Activated gamma-delta T cell (primary cell): ENCODE measurements around the gene SLC8A3.

Experiments
- DNase-seq: peaks from one replicate; lab custom pipeline; 2025; lab: John Stamatoyannopoulos, UW

SLC8A3 gene

GRCh38 chr14:70173569-70173968, 15.2 kb downstream of the SLC8A3 start:
- DNase-seq, result no peak

- no peak for DNase-seq
These were observed 17.0 kb downstream of the SLC8A3 start for GRCh38 chr14:70171726-70172125.

- no peak for DNase-seq
These were observed 17.8 kb downstream of the SLC8A3 start for GRCh38 chr14:70170976-70171375.

GRCh38 chr14:70168406-70168805, 20.3 kb downstream of the SLC8A3 start:
- no peak for DNase-seq

- DNase-seq, result no peak
These were observed 22.1 kb downstream of the SLC8A3 start for GRCh38 chr14:70166530-70167203.

- no peak for DNase-seq
These were observed 26.4 kb downstream of the SLC8A3 start for GRCh38 chr14:70162358-70162757.

- no peak for DNase-seq
These were observed 32.2 kb downstream of the SLC8A3 start for GRCh38 chr14:70156592-70156991.

- no peak for DNase-seq
These were observed 36.0 kb downstream of the SLC8A3 start for GRCh38 chr14:70152704-70153103.

- no peak for DNase-seq
These were observed 36.7 kb downstream of the SLC8A3 start for GRCh38 chr14:70152081-70152480.

GRCh38 chr14:70149596-70150165, 39.1 kb downstream of the SLC8A3 start:
- DNase-seq, result no peak

- no peak for DNase-seq
These were observed 39.7 kb downstream of the SLC8A3 start for GRCh38 chr14:70148911-70149595.

- no peak for DNase-seq
These were observed 40.4 kb downstream of the SLC8A3 start for GRCh38 chr14:70148351-70148750.

GRCh38 chr14:70144046-70144445, 44.7 kb downstream of the SLC8A3 start:
- DNase-seq, result no peak

- DNase-seq, result no peak
These were observed 45.4 kb downstream of the SLC8A3 start for GRCh38 chr14:70143306-70143705.

- DNase-seq, result no peak
These were observed 48.1 kb downstream of the SLC8A3 start for GRCh38 chr14:70140614-70141013.

GRCh38 chr14:70139384-70139783, 49.4 kb downstream of the SLC8A3 start:
- no peak for DNase-seq

GRCh38 chr14:70137788-70138187, 51.0 kb downstream of the SLC8A3 start:
- DNase-seq, result no peak

GRCh38 chr14:70133461-70133860, 55.3 kb downstream of the SLC8A3 start:
- DNase-seq, result no peak

- DNase-seq, result no peak
These were observed 58.3 kb downstream of the SLC8A3 start for GRCh38 chr14:70130482-70130881.

- DNase-seq, result no peak
These were observed 61.6 kb downstream of the SLC8A3 start for GRCh38 chr14:70127186-70127585.

GRCh38 chr14:70123796-70124195, 65.0 kb downstream of the SLC8A3 start:
- DNase-seq, result no peak

- DNase-seq, result no peak
These were observed 67.2 kb downstream of the SLC8A3 start for GRCh38 chr14:70121521-70121920.

- no peak for DNase-seq
These were observed 70.7 kb downstream of the SLC8A3 start for GRCh38 chr14:70118064-70118463.
